Ishikawa (cell line): ENCODE results near the gene MDFI.

Source experiments
- CEBPB ChIP-seq: IDR thresholded peaks from 2 replicates; pipeline ENCODE4 v1.6.1; 2012
- CREB1 ChIP-seq: IDR thresholded peaks from 2 replicates; pipeline ENCODE4 v1.6.1; 2012; ENCODE audit warnings: low read depth
- EGR1 ChIP-seq: IDR thresholded peaks from 2 replicates; pipeline ENCODE4 v1.6.1; 2012
- EP300 ChIP-seq: IDR thresholded peaks from 2 replicates; pipeline ENCODE4 v1.6.1; 2012; ENCODE audit warnings: borderline replicate concordance
- FOXM1 ChIP-seq: IDR thresholded peaks from 2 replicates; pipeline ENCODE4 v1.6.1; 2012; ENCODE audit warnings: low read depth, borderline replicate concordance
- MAX ChIP-seq: IDR thresholded peaks from 2 replicates; pipeline ENCODE4 v1.6.1; 2012
- NFIC ChIP-seq: IDR thresholded peaks from 2 replicates; pipeline ENCODE4 v1.6.1; 2012
- RAD21 ChIP-seq: IDR thresholded peaks from 2 replicates; pipeline ENCODE4 v1.6.1; 2012; ENCODE audit warnings: low read depth
- REST ChIP-seq: IDR thresholded peaks from 2 replicates; pipeline ENCODE4 v1.6.1; 2012; ENCODE audit warnings: low read depth, mild to moderate bottlenecking
- TAF1 ChIP-seq: IDR thresholded peaks from 2 replicates; pipeline ENCODE4 v1.6.1; 2012; ENCODE audit warnings: low read depth, mild to moderate bottlenecking
- TCF12 ChIP-seq: IDR thresholded peaks from 2 replicates; pipeline ENCODE4 v1.6.1; 2012; ENCODE audit warnings: low read depth
- TEAD4 ChIP-seq: IDR thresholded peaks from 2 replicates; pipeline ENCODE4 v1.6.1; 2012
- USF1 ChIP-seq: IDR thresholded peaks from 2 replicates; pipeline ENCODE4 v1.6.1; 2012
- YY1 ChIP-seq: IDR thresholded peaks from 2 replicates; pipeline ENCODE4 v1.6.1; 2012; ENCODE audit warnings: low read depth
- ZBTB7A ChIP-seq: IDR thresholded peaks from 2 replicates; pipeline ENCODE4 v1.6.1; 2012; ENCODE audit warnings: low read depth

MDFI gene

GRCh38 chr6:41630946-41631345 lies 7.3 kb upstream of the MDFI start:
- TF ChIP-seq TCF12 (no peak), EGR1 (no peak), NFIC (no peak), USF1 (no peak), RAD21 (no peak), FOXM1 (no peak), TEAD4 (no peak), EP300 (no peak), YY1 (no peak), REST (no peak), CREB1 (no peak), MAX (no peak), TAF1 (no peak), ZBTB7A (no peak), CEBPB (no peak)

GRCh38 chr6:41633056-41633634 lies 5.1 kb upstream of the MDFI start:
- TF ChIP-seq TEAD4, result no peak
- TF ChIP-seq MAX, result no peak

GRCh38 chr6:41634657-41635056 lies 3.6 kb upstream of the MDFI start:
- no peak for TF ChIP-seq YY1
- TF ChIP-seq NFIC, result peak; percentile 22; the same call in 1 of the 2 replicates

- TF ChIP-seq NFIC (no peak), TCF12 (no peak), CREB1 (no peak), USF1 (no peak), CEBPB (no peak), EP300 (no peak), MAX (no peak), RAD21 (no peak), EGR1 (no peak), TEAD4 (no peak)
These were observed 2.9 kb upstream of the MDFI start for GRCh38 chr6:41635365-41635764.

- TF ChIP-seq REST (no peak), TCF12 (no peak), TEAD4 (peak; percentile 35; the same call in 1 of the 2 replicates), YY1 (no peak), RAD21 (no peak), CEBPB (no peak), USF1 (no peak), NFIC (peak; percentile 43; the same call in 1 of the 2 replicates), MAX (peak; percentile 59)
These were observed 1.5 kb upstream of the MDFI start for GRCh38 chr6:41636833-41637193.
